Liver (tissue), 9 donors: ENCODE measurements around the gene NLRC5. TPM values are rescaled to one million over a fixed set of nuclear protein-coding genes. Genes with fewer than 3 reads are reported as not detected.

ENCODE experiments used
- DNase-seq: peaks from one replicate; pipeline ENCODE4 v3.0.0-alpha.2; 2017; ENCODE audit warnings: low spot score
- H3K27ac ChIP-seq, 2 donors: one replicate each; pipeline ENCODE4 v1.7.0; 2013; ENCODE audit warnings: inconsistent platforms in 2 of 2, low read length in 2 of 2, control low read depth in 1 of 2, low read depth in 1 of 2, mild to moderate bottlenecking in 1 of 2
- H3K27me3 ChIP-seq, 4 donors: one replicate each; pipeline versions ENCODE4 v1.6.1 to v1.7.0; 2013; ENCODE audit warnings: low read length in 3 of 4, inconsistent platforms in 1 of 4, mild to moderate bottlenecking in 1 of 4, moderate library complexity in 1 of 4; ENCODE audit not compliant: control insufficient read depth in 4 of 4, insufficient read depth in 4 of 4
- H3K36me3 ChIP-seq, 4 donors: one replicate each; pipeline versions ENCODE4 v1.6.1 to v1.7.0; 2013; ENCODE audit warnings: low read length in 3 of 4, mild to moderate bottlenecking in 3 of 4, low read depth in 1 of 4, moderate library complexity in 1 of 4; ENCODE audit not compliant: control insufficient read depth in 4 of 4, insufficient read depth in 3 of 4
- H3K4me1 ChIP-seq, 4 donors: one replicate each; pipeline versions ENCODE4 v1.6.1 to v1.7.0; 2013; ENCODE audit warnings: low read length in 3 of 4, mild to moderate bottlenecking in 3 of 4, moderate library complexity in 1 of 4; ENCODE audit not compliant: control insufficient read depth in 4 of 4, insufficient read depth in 4 of 4
- H3K4me3 ChIP-seq, 3 donors: one replicate each; pipeline versions ENCODE4 v1.6.1 to v1.7.0; 2013; ENCODE audit warnings: low read length in 3 of 3, control low read depth in 1 of 3, low read depth in 1 of 3, mild to moderate bottlenecking in 1 of 3
- H3K9ac ChIP-seq, 2 donors: one replicate each; pipeline ENCODE4 v1.7.0; 2013; ENCODE audit warnings: low read length in 2 of 2, mild to moderate bottlenecking in 2 of 2, moderate library complexity in 2 of 2, control low read depth in 1 of 2, low read depth in 1 of 2
- H3K9me3 ChIP-seq, 4 donors: one replicate each; pipeline versions ENCODE4 v1.6.1 to v1.7.0; 2013; ENCODE audit warnings: low read length in 3 of 4; ENCODE audit not compliant: control insufficient read depth in 4 of 4
- CTCF ChIP-seq: fragments of 150-350 bp; IDR thresholded peaks from 2 replicates; pipeline ENCODE4 v1.5.1; 2017; ENCODE audit warnings: improper control_type of control experiment, low read depth, low read length; ENCODE audit not compliant: missing input control
- FOXA2 ChIP-seq: IDR thresholded peaks from 2 replicates; pipeline ENCODE4 v1.6.1; 2016; ENCODE audit warnings: antibody characterized with exemption
- GABPA ChIP-seq, 2 donors: IDR thresholded peaks in 1 of 2; conservative IDR thresholded peaks in 1 of 2; 2 replicates each; pipeline ENCODE4 v1.6.1; 2016; ENCODE audit warnings: antibody characterized with exemption in 2 of 2, mild to moderate bottlenecking in 1 of 2, moderate library complexity in 1 of 2
- HNF4G ChIP-seq: IDR thresholded peaks from 2 replicates; pipeline ENCODE4 v1.6.1; 2016; ENCODE audit warnings: antibody characterized with exemption
- NR2F2 ChIP-seq: IDR thresholded peaks from 2 replicates; pipeline ENCODE4 v1.6.1; 2016; ENCODE audit warnings: antibody characterized with exemption
- RAD21 ChIP-seq, 2 donors: IDR thresholded peaks; 2 replicates each; pipeline ENCODE4 v1.6.1; 2016; ENCODE audit warnings: antibody characterized with exemption in 2 of 2, mild to moderate bottlenecking in 2 of 2
- RXRA ChIP-seq, 2 donors: IDR thresholded peaks; 2 replicates each; pipeline ENCODE4 v1.6.1; 2017 to 2018; ENCODE audit warnings: antibody characterized with exemption in 2 of 2, mild to moderate bottlenecking in 1 of 2
- TAF1 ChIP-seq: conservative IDR thresholded peaks from 2 replicates; pipeline ENCODE4 v1.6.1; 2016; ENCODE audit warnings: antibody characterized with exemption, mild to moderate bottlenecking
- YY1 ChIP-seq: IDR thresholded peaks from 2 replicates; pipeline ENCODE4 v1.6.1; 2016; ENCODE audit warnings: antibody characterized with exemption, mild to moderate bottlenecking
- ZBTB33 ChIP-seq: IDR thresholded peaks from 2 replicates; pipeline ENCODE4 v1.6.1; 2016; ENCODE audit warnings: antibody characterized with exemption
- WGBS: extraction: QIAGEN DNeasy Blood & Tissue Kit; methylation state at CpG from one replicate; pipeline ENCODE4 v1.1.7; 2013; 5-methylcytosine and 5-hydroxymethylcytosine counted together
- polyA plus RNA-seq, 2 donors: library from polyadenylated mRNA; stranded (reverse) in 1 of 2; unstranded in 1 of 2; fragments of 200-250 nt in 1 of 2; fragments of >200 nt in 1 of 2; fragmentation: Nextera tagmentation in 1 of 2; extraction: Ambion mirVana in 1 of 2; gene quantifications; one replicate each; pipeline versions ENCODE4 v1.2.1 to v1.2.3, GENCODE V29; 2013 to 2015
- total RNA-seq, 2 donors: library from RNA; depleted of rRNA; stranded (reverse); fragments of >200 nt; gene quantifications; one replicate each; pipeline ENCODE4 v1.2.3, GENCODE V29; 2014
- TF ChIP-seq, protein P1 (sequence below): IDR thresholded peaks from 2 replicates; pipeline ENCODE4 v1.6.1; 2016; ENCODE audit warnings: antibody characterized with exemption
- TF ChIP-seq, protein P2 (sequence below): IDR thresholded peaks from 2 replicates; pipeline ENCODE4 v1.6.1; 2016; ENCODE audit warnings: antibody characterized with exemption
- donor health status: healthy.
- donor health status: healthy.
- donor health status: healthy.
- donor health status: healthy.
- donor health status: healthy.

NLRC5 gene
- total and polyA plus RNA-seq, 4 donors = 4.7 to 23.3 (median 8.8) TPM

DNA sequence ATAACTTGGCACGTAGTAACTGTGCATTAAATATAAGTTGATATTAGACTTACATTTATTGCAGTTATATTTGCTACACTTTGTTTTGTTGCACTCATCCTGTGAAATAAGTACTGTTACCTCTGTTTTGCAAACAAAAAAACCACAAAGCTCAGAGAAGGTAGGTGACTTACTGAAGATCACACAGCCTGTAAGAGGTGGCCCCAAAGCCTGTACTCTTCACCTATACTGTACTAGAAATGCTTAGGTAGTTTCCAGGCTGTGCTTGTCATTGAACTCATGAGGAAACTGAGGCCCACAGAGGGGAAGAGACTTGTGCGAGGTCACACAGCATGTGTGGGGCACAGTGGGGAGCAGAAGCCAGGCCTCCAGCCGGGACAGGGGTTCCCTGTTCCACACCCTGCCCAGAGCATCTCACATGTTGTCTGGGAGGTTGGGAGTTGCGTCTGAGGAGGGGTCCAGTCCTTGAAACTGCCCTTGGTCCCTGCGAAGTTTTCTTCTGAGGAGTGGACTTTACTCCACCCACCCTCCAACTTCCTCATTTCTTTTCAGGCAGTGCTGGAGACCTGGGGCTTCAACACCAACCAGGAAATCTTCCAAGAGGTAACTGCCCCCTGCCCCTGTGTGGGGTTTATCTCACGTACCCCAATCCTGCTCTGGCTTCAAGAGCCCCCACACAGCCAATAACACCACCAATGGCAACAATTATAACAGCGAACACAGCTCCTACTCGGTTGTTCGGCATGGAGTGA is 14.6 kb upstream of the NLRC5 start:
- DNase-seq = no peak
- Histone ChIP-seq H3K36me3 (no peaks in the 10 kb centered on the region), H3K27me3 (no peaks in the 10 kb centered on the region), H3K4me1 (peaks cover 0 to 3% (median 1%) of the 10 kb centered on the region in 4 donors), H3K9me3 (no peaks in the 10 kb centered on the region), H3K4me3 (no peak overlapping the region), H3K9ac (no peak overlapping the region), H3K27ac (no peak overlapping the region)
- TF ChIP-seq GABPA (IDR thresholded peaks at IDR 0.05 in 1 of 2, conservative IDR thresholded peaks at IDR 0.05 in 1 of 2) = no peak
- TF ChIP-seq NR2F2 = no peak
- TF ChIP-seq CTCF = no peak
- no peak for TF ChIP-seq YY1
- no peak for TF ChIP-seq HNF4G
- no peak for TF ChIP-seq FOXA2
- TF ChIP-seq, protein P1, sequence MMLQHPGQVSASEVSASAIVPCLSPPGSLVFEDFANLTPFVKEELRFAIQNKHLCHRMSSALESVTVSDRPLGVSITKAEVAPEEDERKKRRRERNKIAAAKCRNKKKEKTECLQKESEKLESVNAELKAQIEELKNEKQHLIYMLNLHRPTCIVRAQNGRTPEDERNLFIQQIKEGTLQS = no peak
- TF ChIP-seq, protein P2, sequence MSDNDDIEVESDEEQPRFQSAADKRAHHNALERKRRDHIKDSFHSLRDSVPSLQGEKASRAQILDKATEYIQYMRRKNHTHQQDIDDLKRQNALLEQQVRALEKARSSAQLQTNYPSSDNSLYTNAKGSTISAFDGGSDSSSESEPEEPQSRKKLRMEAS = no peak
- TF ChIP-seq RAD21 (IDR thresholded peaks at IDR 0.05) = no peak
- TF ChIP-seq ZBTB33 = no peak
- no peak for TF ChIP-seq TAF1
- WGBS = 88% methylated on average over 9 of the region's 9 CpGs

GRCh38 chr16:56975714-56976113 is 13.6 kb upstream of the NLRC5 start:
- Histone ChIP-seq H3K27me3 (no peaks in the 10 kb centered on the region), H3K36me3 (no peaks in the 10 kb centered on the region), H3K27ac (no peak overlapping the region), H3K4me1 (peaks cover 1 to 9% (median 2%) of the 10 kb centered on the region in 4 donors), H3K9me3 (no peaks in the 10 kb centered on the region), H3K9ac (no peak overlapping the region), H3K4me3 (no peak overlapping the region)
- DNase-seq = no peak
- WGBS = 90% methylated on average over 10 of the region's 10 CpGs
- TF ChIP-seq RAD21 (IDR thresholded peaks at IDR 0.05) = no peak
- TF ChIP-seq, protein P1 = no peak
- TF ChIP-seq ZBTB33 = no peak
- no peak for TF ChIP-seq RXRA (IDR thresholded peaks at IDR 0.05)
- no peak for TF ChIP-seq CTCF
